GM12878 (cell line): Measurements from ENCODE around the gene CNN3. TPM values are rescaled to one million over a fixed set of nuclear protein-coding genes. Genes with fewer than 3 reads are reported as not detected.

Experiments used
- ATAC-seq: fragments of 200-7000 bp; cut with Tn5 transposase; 3 replicates; pipeline ENCODE4 v1.9.1; 2020; ENCODE audit warnings: mild to moderate bottlenecking, moderate library complexity
- BruUV-seq: library from RNA; stranded (reverse); fragments of 400-500 nt; replicated peaks from 2 replicates; lab custom pipeline; 2021; lab: Mats Ljungman, UMichigan
- CTCF ChIA-PET: fragments of 300-600 bp; sonication (Branson Sonifier 250); formaldehyde crosslinking; extraction: SDS; loops from one replicate; lab custom pipeline; 2021; ENCODE audit warnings: inconsistent platforms; lab: Yijun Ruan, JAX
- POLR2A ChIA-PET: fragments of 350-600 bp; formaldehyde crosslinking; extraction: SDS; loops from one replicate; lab custom pipeline; 2021; ENCODE audit warnings: inconsistent platforms; lab: Charles Lee
- RAD21 ChIA-PET: fragments of 300-600 bp; sonication (Branson Sonifier 250); formaldehyde crosslinking; loops from one replicate; lab custom pipeline; 2023; ENCODE audit warnings: antibody characterized with exemption; ENCODE audit not compliant: unreplicated experiment; lab: Charles Lee
- SMC1A ChIA-PET: fragments of 300-600 bp; sonication (Branson Sonifier 250); formaldehyde crosslinking; loops from one replicate; lab custom pipeline; 2023; ENCODE audit not compliant: unreplicated experiment, uncharacterized antibody; lab: Charles Lee
- DNase-seq: peaks from one replicate; pipeline ENCODE4 v3.0.0-alpha.2; 2011; ENCODE audit warnings: low read depth, low spot score
- FAIRE-seq: peaks from 3 replicates; lab custom pipeline; 2011; peaks lifted over from hg19 to GRCh38; lab: Jason Lieb, UNC
- H2AFZ ChIP-seq: 2 replicates; pipeline ENCODE4 v1.6.0; 2011; ENCODE audit warnings: low read depth, low read length, control low read depth; ENCODE audit not compliant: control insufficient read depth
- H3K27ac ChIP-seq: 2 replicates; pipeline ENCODE4 v1.5.1; 2011; ENCODE audit warnings: control low read depth; ENCODE audit not compliant: control insufficient read depth, insufficient read depth
- H3K27me3 ChIP-seq, 2 experiments: replicated peaks in 1 of 2; 2 replicates each; pipeline versions ENCODE4 v1.6.0 to v1.6.1; 2011; ENCODE audit warnings: low read length in 1 of 2; ENCODE audit not compliant: control insufficient read depth in 2 of 2, insufficient read depth in 2 of 2
- H3K36me3 ChIP-seq, 2 experiments: 2 replicates each; pipeline ENCODE4 v1.5.1; 2011; ENCODE audit warnings: low read length in 1 of 2; ENCODE audit not compliant: control insufficient read depth in 2 of 2, insufficient read depth in 2 of 2
- H3K4me1 ChIP-seq: 2 replicates; pipeline ENCODE4 v1.6.1; 2011; ENCODE audit warnings: mild to moderate bottlenecking, low read length, moderate library complexity, mixed read lengths; ENCODE audit not compliant: control insufficient read depth, insufficient read depth
- H3K4me2 ChIP-seq: 2 replicates; pipeline ENCODE4 v1.6.0; 2011; ENCODE audit warnings: control low read depth; ENCODE audit not compliant: control insufficient read depth, insufficient read depth
- H3K4me3 ChIP-seq: fragments of 200-600 bp; sonication (generic); 2 replicates; pipeline ENCODE4 v1.5.1; 2016
- H3K79me2 ChIP-seq: 2 replicates; pipeline ENCODE4 v1.6.0; 2011; ENCODE audit warnings: low read length; ENCODE audit not compliant: control insufficient read depth, insufficient read depth
- H3K9ac ChIP-seq: 2 replicates; pipeline ENCODE4 v1.8.0; 2011; ENCODE audit warnings: low read length, control low read depth, mixed read lengths; ENCODE audit not compliant: control insufficient read depth, insufficient read depth
- H3K9me3 ChIP-seq: replicated peaks from 3 replicates; pipeline ENCODE4 v1.5.1; 2011; ENCODE audit warnings: mild to moderate bottlenecking, low read length; ENCODE audit not compliant: control insufficient read depth, insufficient read depth
- H4K20me1 ChIP-seq: 2 replicates; pipeline ENCODE4 v1.6.0; 2011; ENCODE audit not compliant: control insufficient read depth, insufficient read depth
- ATF7 ChIP-seq: fragments of 450-650 bp; IDR thresholded peaks from 2 replicates; pipeline ENCODE4 v1.6.1; 2016; ENCODE audit warnings: low read depth, mild to moderate bottlenecking
- BRCA1 ChIP-seq: IDR thresholded peaks from 2 replicates; pipeline ENCODE4 v1.6.1; 2011; ENCODE audit warnings: low read depth, low read length, improper control_type of control experiment
- DPF2 ChIP-seq: fragments of 450-650 bp; IDR thresholded peaks from 2 replicates; pipeline ENCODE4 v1.6.1; 2017; ENCODE audit warnings: mild to moderate bottlenecking
- EP300 ChIP-seq, 2 experiments: fragments of 150-350 bp in 1 of 2; IDR thresholded peaks; 2 replicates each; pipeline ENCODE4 v1.6.1; 2011 to 2012; ENCODE audit warnings: low read depth in 2 of 2, low read length in 2 of 2, borderline replicate concordance in 1 of 2, improper control_type of control experiment in 1 of 2, inconsistent platforms in 1 of 2; ENCODE audit not compliant: control insufficient read depth in 1 of 2
- GATAD2B ChIP-seq: fragments of 450-650 bp; conservative IDR thresholded peaks from 2 replicates; pipeline ENCODE4 v1.6.1; 2017; ENCODE audit warnings: low read depth, mild to moderate bottlenecking, moderate library complexity
- JUND ChIP-seq: IDR thresholded peaks from 2 replicates; pipeline ENCODE4 v1.6.1; 2012; ENCODE audit warnings: low read depth, mild to moderate bottlenecking, low read length, improper control_type of control experiment, moderate library complexity
- LARP7 ChIP-seq: fragments of 450-650 bp; IDR thresholded peaks from 2 replicates; pipeline ENCODE4 v1.6.1; 2017; ENCODE audit warnings: mild to moderate bottlenecking
- MXI1 ChIP-seq: fragments of 150-350 bp; IDR thresholded peaks from 2 replicates; pipeline ENCODE4 v1.6.1; 2011; ENCODE audit warnings: low read depth, mild to moderate bottlenecking, inconsistent platforms, low read length, improper control_type of control experiment
- RELA ChIP-seq: fragments of 450-650 bp; IDR thresholded peaks from 2 replicates; pipeline ENCODE4 v1.8.0; 2014; ENCODE audit warnings: borderline replicate concordance; ENCODE audit not compliant: partially characterized antibody
- SMARCA5 ChIP-seq: fragments of 450-650 bp; IDR thresholded peaks from 2 replicates; pipeline ENCODE4 v1.6.1; 2017; ENCODE audit warnings: mild to moderate bottlenecking
- SRF ChIP-seq, 2 experiments: IDR thresholded peaks; 2 replicates each; pipeline ENCODE4 v1.6.1; 2011; ENCODE audit warnings: low read depth in 2 of 2, low read length in 2 of 2, mild to moderate bottlenecking in 1 of 2, moderate library complexity in 1 of 2
- STAT1 ChIP-seq: fragments of 450-650 bp; conservative IDR thresholded peaks from 2 replicates; pipeline ENCODE4 v1.6.1; 2014; ENCODE audit warnings: antibody characterized with exemption, mild to moderate bottlenecking
- ZNF217 ChIP-seq: fragments of 450-650 bp; IDR thresholded peaks from 2 replicates; pipeline ENCODE4 v1.6.1; 2017; ENCODE audit warnings: antibody characterized with exemption, mild to moderate bottlenecking
- WGBS: methylation state at CpG from one replicate; pipeline ENCODE4 v1.1.6; 2016; ENCODE audit warnings: low lambda C conversion rate; ENCODE audit not compliant: insufficient replicate concordance, insufficient coverage; ENCODE audit errors: missing lambda C conversion rate; 5-methylcytosine and 5-hydroxymethylcytosine counted together
- in situ Hi-C: fragments of 300-500 bp; cut with MboI; formaldehyde crosslinking; loops from 9 replicates; pipeline ENCODE4 v1.14.3; 2018; ENCODE audit warnings: mixed read lengths
- intact Hi-C: fragments of 100-400 bp; cut with micrococcal nuclease; formaldehyde crosslinking; loops from one replicate; pipeline ENCODE4 v1.14.2; 2022; ENCODE audit not compliant: unreplicated experiment
- polyA plus RNA-seq, 11 experiments: library from polyadenylated mRNA; depleted of rRNA in 4 of 11; unstranded in 6 of 11; stranded (reverse) in 5 of 11; fragments of >200 nt; fragmentation: Nextera tagmentation in 4 of 11; fragmentation: Illumina TruSeq in 1 of 11; extraction: Ambion mirVana in 4 of 11; extraction: Trizol in 1 of 11; gene quantifications; 1 replicate in 1 of 11; 2 replicates in 10 of 11; pipeline versions ENCODE4 v1.2.1 to v1.2.3, GENCODE V29; 2011 to 2016; ENCODE audit warnings: inconsistent platforms in 2 of 11, missing spikeins in 2 of 11, low read depth in 1 of 11
- total RNA-seq, 4 experiments: library from RNA; depleted of rRNA in 3 of 4; stranded (reverse); fragments of >200 nt in 3 of 4; fragmentation: Illumina TruSeq in 1 of 4; extraction: Trizol in 1 of 4; gene quantifications; 2 replicates each; pipeline versions ENCODE4 v1.2.1 to v1.2.3, GENCODE V29; 2013 to 2021
- TF ChIP-seq, protein P1 (sequence below): fragments of 450-650 bp; IDR thresholded peaks from 2 replicates; pipeline ENCODE4 v1.6.1; 2017; ENCODE audit warnings: mild to moderate bottlenecking
- TF ChIP-seq, protein P2 (sequence below): fragments of 450-650 bp; formaldehyde crosslinking; IDR thresholded peaks from 2 replicates; pipeline ENCODE4 v1.4.0; 2020; ENCODE audit warnings: mild to moderate bottlenecking, moderate library complexity
- TF ChIP-seq, protein P3 (sequence below): fragments of 150-350 bp; IDR thresholded peaks from 2 replicates; pipeline ENCODE4 v1.6.1; 2014; ENCODE audit warnings: mild to moderate bottlenecking, low read depth, low read length

The CNN3 gene
- total and polyA plus RNA-seq, 10 of the 15 experiments (the other 5 are each of a cell fraction or from before 2014, with no cell fraction given): 0.20 to 48.4 (median 34.3) TPM

DNA sequence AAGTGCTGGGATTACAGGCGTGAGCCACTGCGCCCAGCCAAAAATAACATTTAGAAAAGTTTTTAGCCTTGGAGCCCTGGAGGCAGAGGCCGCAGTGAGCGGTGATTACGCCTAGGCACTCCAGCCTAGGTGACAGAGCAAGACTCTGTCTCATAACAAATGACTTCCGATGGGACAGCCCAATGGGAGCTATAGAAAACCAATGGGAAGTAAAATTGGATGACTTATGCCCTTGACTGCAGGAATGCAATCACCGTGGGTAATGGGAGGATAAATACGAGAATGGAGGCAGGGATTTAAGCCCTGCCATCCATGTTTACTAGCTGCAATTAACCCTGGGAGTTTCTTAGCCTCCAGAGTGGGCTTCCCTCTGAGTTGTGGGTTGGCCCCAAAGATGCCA lies 37.0 kb upstream of the CNN3 start:
- Histone ChIP-seq H2AFZ (no peak overlapping the region), H3K36me3 (no peaks in the 10 kb centered on the region), H3K4me3 (no peak overlapping the region), H3K9ac (no peak overlapping the region), H3K4me2 (no peak overlapping the region), H3K4me1 (no peaks in the 10 kb centered on the region; the same call in 1 of the 2 replicates), H3K79me2 (no peaks in the 10 kb centered on the region), H4K20me1 (no peaks in the 10 kb centered on the region), H3K27ac (no peak overlapping the region), H3K27me3 (no peaks in the 10 kb centered on the region), H3K9me3 (no peaks in the 10 kb centered on the region)
- DNase-seq: no peak
- no peak for ATAC-seq
- no peak for TF ChIP-seq STAT1
- no peak for TF ChIP-seq RELA
- TF ChIP-seq SMARCA5: no peak
- no peak for TF ChIP-seq LARP7
- TF ChIP-seq BRCA1: no peak
- TF ChIP-seq EP300 (IDR thresholded peaks at IDR 0.05; ENCODE audit: borderline replicate concordance in 1 of 2, control insufficient read depth in 1 of 2, low read depth in 2 of 2, low read length in 2 of 2): no peak
- TF ChIP-seq ATF7: no peak
- TF ChIP-seq, protein P1, sequence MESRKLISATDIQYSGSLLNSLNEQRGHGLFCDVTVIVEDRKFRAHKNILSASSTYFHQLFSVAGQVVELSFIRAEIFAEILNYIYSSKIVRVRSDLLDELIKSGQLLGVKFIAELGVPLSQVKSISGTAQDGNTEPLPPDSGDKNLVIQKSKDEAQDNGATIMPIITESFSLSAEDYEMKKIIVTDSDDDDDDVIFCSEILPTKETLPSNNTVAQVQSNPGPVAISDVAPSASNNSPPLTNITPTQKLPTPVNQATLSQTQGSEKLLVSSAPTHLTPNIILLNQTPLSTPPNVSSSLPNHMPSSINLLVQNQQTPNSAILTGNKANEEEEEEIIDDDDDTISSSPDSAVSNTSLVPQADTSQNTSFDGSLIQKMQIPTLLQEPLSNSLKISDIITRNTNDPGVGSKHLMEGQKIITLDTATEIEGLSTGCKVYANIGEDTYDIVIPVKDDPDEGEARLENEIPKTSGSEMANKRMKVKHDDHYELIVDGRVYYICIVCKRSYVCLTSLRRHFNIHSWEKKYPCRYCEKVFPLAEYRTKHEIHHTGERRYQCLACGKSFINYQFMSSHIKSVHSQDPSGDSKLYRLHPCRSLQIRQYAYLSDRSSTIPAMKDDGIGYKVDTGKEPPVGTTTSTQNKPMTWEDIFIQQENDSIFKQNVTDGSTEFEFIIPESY: no peak
- no peak for TF ChIP-seq ZNF217
- no peak for TF ChIP-seq JUND
- TF ChIP-seq, protein P2, sequence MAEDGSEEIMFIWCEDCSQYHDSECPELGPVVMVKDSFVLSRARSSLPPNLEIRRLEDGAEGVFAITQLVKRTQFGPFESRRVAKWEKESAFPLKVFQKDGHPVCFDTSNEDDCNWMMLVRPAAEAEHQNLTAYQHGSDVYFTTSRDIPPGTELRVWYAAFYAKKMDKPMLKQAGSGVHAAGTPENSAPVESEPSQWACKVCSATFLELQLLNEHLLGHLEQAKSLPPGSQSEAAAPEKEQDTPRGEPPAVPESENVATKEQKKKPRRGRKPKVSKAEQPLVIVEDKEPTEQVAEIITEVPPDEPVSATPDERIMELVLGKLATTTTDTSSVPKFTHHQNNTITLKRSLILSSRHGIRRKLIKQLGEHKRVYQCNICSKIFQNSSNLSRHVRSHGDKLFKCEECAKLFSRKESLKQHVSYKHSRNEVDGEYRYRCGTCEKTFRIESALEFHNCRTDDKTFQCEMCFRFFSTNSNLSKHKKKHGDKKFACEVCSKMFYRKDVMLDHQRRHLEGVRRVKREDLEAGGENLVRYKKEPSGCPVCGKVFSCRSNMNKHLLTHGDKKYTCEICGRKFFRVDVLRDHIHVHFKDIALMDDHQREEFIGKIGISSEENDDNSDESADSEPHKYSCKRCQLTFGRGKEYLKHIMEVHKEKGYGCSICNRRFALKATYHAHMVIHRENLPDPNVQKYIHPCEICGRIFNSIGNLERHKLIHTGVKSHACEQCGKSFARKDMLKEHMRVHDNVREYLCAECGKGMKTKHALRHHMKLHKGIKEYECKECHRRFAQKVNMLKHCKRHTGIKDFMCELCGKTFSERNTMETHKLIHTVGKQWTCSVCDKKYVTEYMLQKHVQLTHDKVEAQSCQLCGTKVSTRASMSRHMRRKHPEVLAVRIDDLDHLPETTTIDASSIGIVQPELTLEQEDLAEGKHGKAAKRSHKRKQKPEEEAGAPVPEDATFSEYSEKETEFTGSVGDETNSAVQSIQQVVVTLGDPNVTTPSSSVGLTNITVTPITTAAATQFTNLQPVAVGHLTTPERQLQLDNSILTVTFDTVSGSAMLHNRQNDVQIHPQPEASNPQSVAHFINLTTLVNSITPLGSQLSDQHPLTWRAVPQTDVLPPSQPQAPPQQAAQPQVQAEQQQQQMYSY (CRISPR knock-in tag): no peak
- TF ChIP-seq DPF2: no peak
- TF ChIP-seq, protein P3, sequence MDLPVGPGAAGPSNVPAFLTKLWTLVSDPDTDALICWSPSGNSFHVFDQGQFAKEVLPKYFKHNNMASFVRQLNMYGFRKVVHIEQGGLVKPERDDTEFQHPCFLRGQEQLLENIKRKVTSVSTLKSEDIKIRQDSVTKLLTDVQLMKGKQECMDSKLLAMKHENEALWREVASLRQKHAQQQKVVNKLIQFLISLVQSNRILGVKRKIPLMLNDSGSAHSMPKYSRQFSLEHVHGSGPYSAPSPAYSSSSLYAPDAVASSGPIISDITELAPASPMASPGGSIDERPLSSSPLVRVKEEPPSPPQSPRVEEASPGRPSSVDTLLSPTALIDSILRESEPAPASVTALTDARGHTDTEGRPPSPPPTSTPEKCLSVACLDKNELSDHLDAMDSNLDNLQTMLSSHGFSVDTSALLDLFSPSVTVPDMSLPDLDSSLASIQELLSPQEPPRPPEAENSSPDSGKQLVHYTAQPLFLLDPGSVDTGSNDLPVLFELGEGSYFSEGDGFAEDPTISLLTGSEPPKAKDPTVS: no peak
- TF ChIP-seq GATAD2B: no peak
- no peak for TF ChIP-seq SRF (IDR thresholded peaks at IDR 0.05; ENCODE audit: low read depth in 2 of 2, low read length in 2 of 2)
- TF ChIP-seq MXI1: no peak
- ChIA-PET POLR2A (no interaction called here), RAD21 (no interaction called here), SMC1A (interaction anchor here (0.6 to 1.8 kb wide), 3 partner anchors 50 to 110 kb away, joined by 3 read pairs; no protein-coding TSS in a partner anchor), CTCF (interaction anchor here (0.6 to 0.9 kb wide), 2 partner anchors 106 to 367 kb away, joined by 3 to 4 read pairs; no protein-coding TSS in a partner anchor)
- 82% methylated on average over 8 of the region's 8 CpGs for WGBS
- intact Hi-C loops (loop anchor here (10.0 kb wide), 1 partner anchor 271 kb away; the partner anchor contains the start of gene RWDD3), in situ Hi-C loops (no loop called here)
- FAIRE-seq: no peak
- no TSS peak for BruUV-seq
